Stimulated activated CD4-positive, alpha-beta T cell treated with anti-CD3 and anti-CD28 coated beads, TNF-alpha, amount 100 ng/mL, for 24 hours (primary cell): ENCODE measurements around the gene LINC00237.

Experiments used
- DNase-seq, 3 experiments: peaks; one replicate each; pipeline ENCODE4 v3.0.0-alpha.2; 2020; ENCODE audit warnings: low read depth in 3 of 3

LINC00237 gene

DNA sequence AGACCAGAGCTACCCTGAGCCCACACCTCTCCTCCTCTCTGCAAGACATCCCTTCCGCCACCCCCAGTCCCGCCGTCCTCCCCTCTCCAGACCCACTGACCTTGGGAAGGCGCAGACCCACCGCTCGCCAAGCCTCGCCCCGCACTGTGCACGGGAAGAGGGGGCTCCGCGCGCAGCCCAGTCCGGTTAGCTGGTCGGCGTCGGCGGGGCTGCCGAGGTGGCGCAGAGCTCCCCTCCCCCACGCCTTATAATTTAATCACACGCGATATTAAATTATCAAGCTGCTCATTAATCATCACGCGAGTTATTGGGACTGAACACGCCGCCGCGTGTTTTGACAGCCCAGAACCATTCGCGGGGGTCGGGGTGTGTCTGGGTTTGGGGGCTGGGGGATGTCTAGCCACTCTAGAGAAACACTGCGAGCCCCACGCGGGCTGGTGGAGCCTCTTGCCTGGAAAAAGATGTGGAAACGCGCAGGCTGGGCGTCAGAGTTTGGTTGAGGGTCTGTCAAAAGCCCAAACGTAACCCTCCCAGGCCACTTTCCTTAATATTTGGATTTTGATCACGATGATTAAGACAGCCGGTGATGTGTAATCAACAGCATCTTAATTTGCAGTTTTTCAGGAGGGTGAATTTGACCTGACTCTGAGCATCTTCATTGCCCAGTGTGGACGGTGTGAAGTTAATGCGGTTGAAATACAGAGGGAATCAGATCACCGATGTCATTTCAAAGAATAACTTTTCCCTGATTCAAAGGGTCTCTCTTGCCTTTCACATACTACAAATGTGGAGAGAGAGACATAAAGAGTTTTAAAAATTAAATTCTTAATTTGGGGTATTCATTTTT lies at the start of gene LINC00237:
TSS of gene LINC00237 (minus strand) at position 188 of the 847 bp plus-strand sequence.
- no peak for DNase-seq

- no peak for DNase-seq
Measured at GRCh38 chr20:21155268-21155667, 49.1 kb upstream of the LINC00237 start.

DNA sequence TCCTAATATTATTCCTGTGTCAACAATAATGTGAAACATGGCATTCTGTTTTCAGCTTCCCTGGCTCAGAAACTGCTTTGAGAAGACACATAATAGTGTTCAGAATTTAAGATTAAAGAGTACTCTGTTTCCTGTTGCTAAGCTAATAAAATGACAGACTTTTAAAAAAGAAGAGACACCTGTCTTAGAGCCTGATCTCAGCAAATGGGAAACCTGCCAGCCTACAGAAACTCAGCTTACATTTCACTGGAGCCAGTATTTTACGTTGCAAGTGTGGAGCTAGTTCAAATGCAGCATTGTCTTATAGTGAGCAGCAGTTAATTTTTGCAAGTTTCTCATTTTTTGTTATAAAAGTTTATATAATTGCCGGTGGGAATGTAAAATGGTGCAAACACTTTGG lies 48.5 kb upstream of the LINC00237 start:
- no peak for DNase-seq

DNA sequence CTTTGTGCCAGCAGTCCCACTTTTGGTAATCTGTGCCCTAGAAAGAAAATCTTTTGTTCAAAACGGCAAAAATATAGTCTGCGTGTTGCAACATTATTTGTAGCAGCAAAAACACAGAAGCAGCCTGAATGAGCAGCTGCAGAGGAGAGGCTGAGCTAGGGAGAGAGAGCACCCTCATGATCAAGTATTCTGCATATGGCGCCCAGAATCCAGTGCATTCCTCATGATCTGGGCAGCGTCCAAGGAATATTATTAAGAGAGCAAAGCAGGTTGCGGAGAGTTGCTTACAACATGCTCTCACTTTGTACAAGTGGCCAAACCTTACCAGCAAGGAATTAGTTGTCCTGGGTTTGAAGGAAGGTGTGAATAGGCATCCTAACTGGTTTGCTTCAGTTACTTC lies 45.6 kb upstream of the LINC00237 start:
- no peak for DNase-seq

GRCh38 chr20:21149344-21149743 lies 43.2 kb upstream of the LINC00237 start:
- no peak for DNase-seq

GRCh38 chr20:21147593-21147992 lies 41.4 kb upstream of the LINC00237 start:
- DNase-seq, result no peak

DNA sequence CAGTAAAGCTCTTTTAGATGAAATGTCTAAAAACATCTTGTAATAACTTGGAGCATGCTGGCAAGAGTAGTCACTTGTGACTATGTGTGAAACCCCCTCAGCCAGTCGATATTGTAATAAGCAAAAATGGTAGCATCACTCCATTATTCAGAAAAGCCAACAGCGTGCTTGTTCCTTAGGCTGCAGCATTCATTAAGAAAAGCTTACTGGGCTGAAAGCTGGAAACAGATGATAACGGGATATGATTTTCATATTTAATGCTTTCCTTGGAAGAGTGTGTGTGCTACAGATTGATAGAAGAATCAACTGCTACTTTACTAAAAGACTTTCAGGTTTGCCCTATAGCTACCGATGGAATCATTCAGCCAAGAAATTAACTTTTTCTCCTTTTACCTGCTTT lies 40.1 kb upstream of the LINC00237 start:
- DNase-seq, result no peak

DNA sequence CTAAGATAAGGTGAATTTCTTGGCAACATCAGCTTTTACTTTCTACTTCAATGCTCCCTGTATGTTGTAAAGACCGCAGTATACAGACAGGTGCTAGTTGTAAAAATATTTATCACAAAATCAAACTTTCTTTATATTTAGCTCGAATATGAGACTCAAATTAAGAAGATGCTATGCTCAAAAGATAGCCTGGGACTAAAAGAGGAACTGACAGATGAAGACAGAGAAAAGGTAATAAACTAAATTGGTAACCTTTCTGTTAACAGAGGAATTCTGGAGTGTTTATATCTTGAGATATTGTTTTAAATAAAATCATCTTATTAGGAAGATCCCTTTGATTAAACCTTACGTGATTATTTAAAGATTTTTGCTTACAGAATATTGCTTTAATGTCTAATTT lies 39.3 kb upstream of the LINC00237 start:
- DNase-seq, result no peak

DNA sequence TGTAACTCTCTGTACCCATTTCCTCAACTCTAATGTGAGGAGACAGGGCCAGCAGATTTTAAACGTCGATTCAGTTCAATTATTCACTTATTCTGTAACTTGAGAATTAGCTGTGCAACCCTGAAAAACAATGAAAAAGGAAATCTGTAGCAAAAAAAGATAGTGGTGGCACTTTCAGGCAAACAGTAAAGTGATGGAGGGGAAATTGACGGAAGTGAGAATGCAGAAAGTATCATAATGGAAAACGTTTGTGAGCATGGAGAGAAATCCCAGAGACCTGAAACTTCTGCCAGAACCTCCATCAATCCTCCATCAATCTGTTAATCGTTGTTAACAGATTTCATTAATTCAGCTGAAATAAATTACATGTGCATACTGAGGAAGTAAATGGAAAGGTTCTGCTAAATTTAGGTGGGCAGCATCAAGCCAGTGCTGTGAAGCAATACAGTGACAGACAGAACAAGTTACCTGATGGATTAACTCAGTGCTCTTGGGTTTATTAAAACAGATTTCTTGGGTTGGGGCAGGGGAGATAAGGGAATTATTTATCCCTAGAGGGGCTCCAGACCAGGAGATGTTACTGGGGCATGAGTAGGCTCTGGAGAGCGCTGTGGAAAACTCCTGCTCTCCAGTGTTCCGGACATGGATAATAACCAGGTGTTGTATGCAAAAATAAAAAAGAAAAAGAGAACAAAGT lies 37.2 kb upstream of the LINC00237 start:
- DNase-seq, result no peak

GRCh38 chr20:21141825-21142224 lies 35.7 kb upstream of the LINC00237 start:
- DNase-seq, result no peak

GRCh38 chr20:21139881-21140566 lies 33.9 kb upstream of the LINC00237 start:
- no peak for DNase-seq

- no peak for DNase-seq
Measured at GRCh38 chr20:21137078-21137477, 30.9 kb upstream of the LINC00237 start.

DNA sequence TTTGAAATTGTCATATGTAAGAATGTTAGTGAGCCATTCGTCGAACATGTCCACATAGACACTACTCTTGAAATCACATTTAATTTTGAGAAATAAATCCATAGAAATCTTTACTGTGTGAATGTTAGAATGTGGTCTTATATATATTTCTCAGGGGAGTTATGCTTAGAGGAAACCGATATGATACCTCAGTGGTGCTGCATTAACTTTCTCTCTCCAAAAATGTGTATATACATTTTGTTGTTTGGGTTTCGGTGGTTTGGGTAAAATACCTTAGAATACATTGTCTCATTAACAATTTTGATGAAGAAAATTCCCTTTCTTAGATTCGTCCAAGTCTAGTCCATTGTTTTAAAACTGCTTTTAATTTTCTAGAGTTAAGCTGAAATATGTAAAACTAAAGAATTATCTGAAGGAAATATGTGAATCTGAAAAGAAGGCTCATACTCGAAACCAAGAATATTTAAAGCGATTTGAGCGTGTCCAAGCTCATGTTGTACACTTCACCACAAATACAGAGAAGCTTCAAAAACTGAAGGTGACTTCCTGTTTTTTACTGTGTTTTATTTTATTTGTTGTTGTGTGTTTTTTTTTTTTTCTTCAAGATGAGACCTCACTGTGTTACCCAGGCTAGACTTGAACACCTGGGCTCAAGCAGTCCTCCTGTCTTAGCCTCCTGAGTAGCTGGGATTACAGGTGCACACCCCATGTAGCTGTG lies 30.0 kb upstream of the LINC00237 start:
- DNase-seq, result no peak

- no peak for DNase-seq
Measured at GRCh38 chr20:21134883-21135493, 28.8 kb upstream of the LINC00237 start.

DNA sequence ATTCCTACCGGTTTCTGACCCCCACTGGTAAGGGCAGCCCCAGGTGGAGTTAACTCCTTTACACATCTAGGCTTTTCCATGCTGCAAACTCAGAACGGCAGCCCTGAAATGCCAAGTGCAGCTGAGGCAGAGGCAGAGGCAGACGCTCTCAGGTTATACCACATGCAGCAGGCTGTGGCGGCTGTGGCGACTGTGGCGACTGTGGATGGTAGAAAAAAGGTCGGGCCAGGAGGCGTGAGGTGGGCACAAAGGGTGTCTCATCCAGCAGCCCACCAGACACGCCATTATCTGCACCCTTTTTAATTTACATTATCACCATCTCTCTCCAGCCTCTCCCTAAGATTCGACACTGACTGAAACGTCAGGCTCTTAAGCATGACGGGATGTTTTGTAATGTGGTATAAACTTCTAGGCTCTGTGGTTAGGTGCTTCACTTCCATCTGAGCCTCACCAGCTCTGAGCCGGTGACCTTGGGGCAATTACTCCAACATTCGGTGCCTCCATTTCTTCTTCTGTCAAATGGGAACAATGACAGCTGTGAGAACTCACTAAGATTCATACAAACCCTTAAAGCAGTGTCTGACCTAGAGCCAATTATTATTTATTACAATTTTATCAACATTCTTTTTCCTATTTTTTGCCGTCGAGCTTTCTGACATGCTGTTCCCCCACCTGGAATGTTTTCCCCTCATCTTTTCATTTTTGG lies 27.9 kb upstream of the LINC00237 start:
- no peak for DNase-seq

GRCh38 chr20:21133404-21133803 lies 27.2 kb upstream of the LINC00237 start:
- no peak for DNase-seq

DNA sequence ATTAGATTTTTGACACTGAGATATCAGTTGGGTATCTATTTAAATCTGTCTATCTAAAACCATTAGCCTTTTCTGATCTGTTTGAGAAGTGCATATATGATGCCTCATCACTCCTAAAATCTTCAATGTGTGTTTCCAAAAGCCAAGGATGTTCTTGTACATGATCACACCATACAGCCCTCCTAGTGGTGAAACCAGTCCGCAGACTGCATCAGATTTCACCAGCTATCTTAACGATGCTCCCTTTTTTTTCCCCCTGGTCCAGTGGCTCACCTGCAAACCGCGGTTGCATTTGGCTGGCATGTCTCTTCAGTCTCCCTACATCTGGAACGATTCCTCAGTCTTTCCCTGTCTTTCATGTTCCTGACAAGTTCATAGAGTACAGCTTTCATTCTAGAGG lies 23.7 kb upstream of the LINC00237 start:
- no peak for DNase-seq

DNA sequence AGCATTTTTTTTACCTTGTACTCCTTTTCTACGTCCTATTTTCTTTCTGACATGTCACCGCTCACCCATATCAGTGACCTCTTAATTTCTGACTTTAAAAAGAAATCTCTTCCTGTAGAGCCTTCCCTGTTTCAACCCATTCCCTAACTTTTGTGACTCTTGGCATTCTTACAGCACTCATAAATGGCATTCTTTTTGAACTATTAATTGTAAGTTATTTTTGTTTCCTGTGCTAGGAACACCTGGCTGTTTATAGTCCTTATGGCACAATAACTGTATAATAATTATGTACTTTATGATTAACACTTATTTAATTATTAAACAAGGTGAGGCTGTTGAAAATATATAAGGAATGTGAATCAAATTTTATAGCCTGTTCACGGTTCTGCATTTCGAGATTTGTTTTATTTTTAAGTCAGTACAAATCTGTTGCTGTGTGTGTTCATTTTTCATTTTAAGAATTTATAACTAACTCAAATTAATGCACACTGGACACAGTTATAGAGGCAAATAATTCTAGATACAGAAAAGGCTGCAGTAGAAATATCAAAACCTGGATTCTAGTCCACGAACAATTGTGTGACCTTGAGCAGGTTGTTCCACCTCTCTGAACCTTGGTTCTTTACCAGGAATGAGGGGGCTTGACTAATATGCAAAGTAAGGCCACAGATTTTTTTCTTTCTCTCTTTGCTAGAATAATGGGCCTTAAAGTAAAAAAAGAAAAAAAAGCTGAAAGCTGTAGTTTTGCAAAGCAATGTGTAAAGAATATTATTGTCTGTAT lies 21.2 kb upstream of the LINC00237 start:
- DNase-seq, result no peak

DNA sequence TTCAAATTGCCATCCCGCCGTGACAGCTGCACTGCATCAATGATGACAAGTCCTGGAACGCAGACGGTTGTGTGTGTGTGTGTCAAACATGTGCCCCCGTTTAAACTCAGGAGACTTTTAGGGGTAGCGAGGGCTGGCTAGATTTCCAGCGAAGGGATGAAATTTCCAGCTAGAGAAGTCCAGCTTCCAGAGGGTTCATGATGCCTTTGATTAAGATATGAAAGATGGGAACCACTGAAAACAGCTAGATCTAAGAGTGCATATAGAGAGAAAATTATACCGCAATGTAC lies 20.4 kb upstream of the LINC00237 start:
- DNase-seq, result no peak

DNA sequence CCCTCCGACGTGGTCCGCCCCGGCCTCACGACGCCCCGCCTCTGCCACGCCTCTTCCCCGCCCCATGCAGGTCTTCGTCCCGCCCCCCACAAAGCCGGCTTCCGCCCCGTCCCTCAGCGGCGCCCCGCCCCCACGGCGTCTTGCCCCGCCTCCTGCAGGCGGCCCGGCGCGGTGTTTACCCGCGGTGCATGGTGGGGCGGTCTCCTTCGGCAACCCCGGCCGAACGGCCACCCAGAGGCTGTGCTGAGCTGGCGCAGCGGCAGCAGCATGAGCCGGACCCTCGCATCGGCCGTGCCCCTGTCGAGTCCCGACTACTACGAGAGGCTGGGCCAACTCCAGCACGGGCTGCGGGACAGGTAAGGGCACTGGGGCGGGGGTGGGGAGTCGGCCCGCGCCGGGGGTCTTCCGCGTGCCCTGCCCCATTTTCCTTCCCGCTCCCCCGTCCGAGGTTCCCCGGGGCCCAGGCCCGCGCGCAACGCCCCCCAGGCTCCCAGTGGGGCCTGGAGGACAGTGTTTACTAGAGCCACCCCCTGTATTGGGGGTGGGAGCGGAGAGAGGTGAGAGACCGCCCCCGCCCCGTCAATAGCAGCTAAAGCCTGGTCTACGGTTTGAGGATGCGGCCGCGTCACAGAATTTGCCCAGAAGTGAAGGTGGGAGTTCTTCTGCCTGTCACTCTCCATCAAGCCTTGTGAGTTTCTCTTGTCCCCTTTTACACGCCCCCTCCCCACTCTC lies 19.9 kb upstream of the LINC00237 start, which contains the start of gene KIZ:
TSS of gene KIZ (plus strand) at position 234 of the 732 bp plus-strand sequence. CDS start at position 268, 34 bp downstream.
- peak; percentile 96 to 98 (median 96) for DNase-seq
